K562 (cell line): Measurements from ENCODE around the gene PCYT1A. TPM values are rescaled to one million over a fixed set of nuclear protein-coding genes. Genes with fewer than 3 reads are reported as not detected.

Experiments used
- BDP1 ChIP-seq: IDR thresholded peaks from 3 replicates; pipeline ENCODE4 v1.6.1; 2011; ENCODE audit not compliant: insufficient read length, insufficient read depth
- CBX1 ChIP-seq: sonication (generic); IDR thresholded peaks from 2 replicates; pipeline ENCODE4 v1.6.1; 2016; ENCODE audit warnings: antibody characterized with exemption, low read depth, mild to moderate bottlenecking
- CREB3 ChIP-seq: fragments of 450-650 bp; conservative IDR thresholded peaks from 2 replicates; pipeline ENCODE4 v1.6.1; 2016; ENCODE audit warnings: missing genetic modification characterization, low read depth, mild to moderate bottlenecking, missing compliant biosample characterization, moderate library complexity
- CTBP1 ChIP-seq: fragments of 450-650 bp; IDR thresholded peaks from 2 replicates; pipeline ENCODE4 v1.6.1; 2016; ENCODE audit warnings: borderline replicate concordance
- E2F5 ChIP-seq: sonication (generic); formaldehyde crosslinking; IDR thresholded peaks from 2 replicates; pipeline ENCODE4 v1.8.0; 2022; ENCODE audit warnings: mild to moderate bottlenecking, missing genetic modification reagents
- ELF1 ChIP-seq: fragments of 200-800 bp; sonication (Bioruptor generic); IDR thresholded peaks from 2 replicates; pipeline ENCODE4 v1.6.1; 2016; ENCODE audit warnings: missing genetic modification characterization, missing compliant biosample characterization
- EZH2 ChIP-seq: IDR thresholded peaks from 2 replicates; pipeline ENCODE4 v1.6.1; 2012; ENCODE audit warnings: low read depth, mild to moderate bottlenecking, inconsistent platforms, low read length, borderline replicate concordance
- FOXJ2 ChIP-seq: fragments of 200-800 bp; sonication (Bioruptor generic); IDR thresholded peaks from 2 replicates; pipeline ENCODE4 v1.6.1; 2016; ENCODE audit warnings: missing genetic modification characterization, missing compliant biosample characterization
- GTF2E2 ChIP-seq: fragments of 200-800 bp; sonication (Bioruptor generic); IDR thresholded peaks from 2 replicates; pipeline ENCODE4 v1.6.1; 2016; ENCODE audit warnings: missing genetic modification characterization, missing compliant biosample characterization
- HDAC3 ChIP-seq: fragments of 450-650 bp; IDR thresholded peaks from 2 replicates; pipeline ENCODE4 v1.6.1; 2018; ENCODE audit warnings: borderline replicate concordance, mild to moderate bottlenecking, moderate library complexity; ENCODE audit not compliant: partially characterized antibody
- JUN ChIP-seq, 2 experiments: sonication (generic) in 1 of 2; formaldehyde crosslinking in 1 of 2; IDR thresholded peaks; 2 replicates each; pipeline versions ENCODE4 v1.6.1 to v1.8.0; 2012 to 2022; ENCODE audit warnings: borderline replicate concordance in 2 of 2, mild to moderate bottlenecking in 2 of 2, improper control_type of control experiment in 1 of 2, low read depth in 1 of 2, low read length in 1 of 2, missing genetic modification reagents in 1 of 2
- MITF ChIP-seq: IDR thresholded peaks from 2 replicates; pipeline ENCODE4 v1.6.1; 2014; ENCODE audit warnings: antibody characterized with exemption
- PCBP2 ChIP-seq: fragments of 200-400 bp; formaldehyde crosslinking; IDR thresholded peaks from 2 replicates; pipeline ENCODE4 v1.6.1; 2018; ENCODE audit warnings: low read length, low read depth, mild to moderate bottlenecking, moderate library complexity; ENCODE audit not compliant: poor library complexity, severe bottlenecking
- PTTG1 ChIP-seq: fragments of 450-650 bp; IDR thresholded peaks from 2 replicates; pipeline ENCODE4 v1.6.1; 2016; ENCODE audit warnings: low read depth, mild to moderate bottlenecking, missing genetic modification characterization, missing compliant biosample characterization
- SMAD4 ChIP-seq: fragments of 250-450 bp; sonication (Bioruptor Pico); conservative IDR thresholded peaks from 2 replicates; pipeline ENCODE4 v1.8.0; 2021; ENCODE audit warnings: inconsistent platforms, mild to moderate bottlenecking, moderate library complexity
- TCFL5 ChIP-seq: fragments of 250-450 bp; sonication (Bioruptor Pico); conservative IDR thresholded peaks from 2 replicates; pipeline ENCODE4 v1.6.1; 2021; ENCODE audit warnings: mild to moderate bottlenecking, moderate library complexity, matching md5 sums
- TEAD2 ChIP-seq: fragments of 450-650 bp; IDR thresholded peaks from 2 replicates; pipeline ENCODE4 v1.6.1; 2016; ENCODE audit warnings: missing genetic modification characterization, control low read depth, missing compliant biosample characterization
- TFAM ChIP-seq: fragments of 250-450 bp; sonication (Bioruptor Pico); conservative IDR thresholded peaks from 2 replicates; pipeline ENCODE4 v1.5.0; 2021; ENCODE audit warnings: mild to moderate bottlenecking, moderate library complexity
- XRCC5 ChIP-seq: fragments of 200-400 bp; formaldehyde crosslinking; IDR thresholded peaks from 2 replicates; pipeline ENCODE4 v1.6.1; 2017; ENCODE audit warnings: low read depth, mild to moderate bottlenecking, low read length
- ZHX1 ChIP-seq: fragments of 150-350 bp; conservative IDR thresholded peaks from 2 replicates; pipeline ENCODE4 v1.6.1; 2014; ENCODE audit warnings: low read length
- ZNF224 ChIP-seq: sonication (generic); formaldehyde crosslinking; IDR thresholded peaks from 2 replicates; pipeline ENCODE4 v1.8.0; 2022; ENCODE audit warnings: mild to moderate bottlenecking, missing genetic modification reagents
- ZNF589 ChIP-seq: fragments of 200-800 bp; sonication (Bioruptor generic); IDR thresholded peaks from 2 replicates; pipeline ENCODE4 v1.6.1; 2016; ENCODE audit warnings: low read depth, missing genetic modification characterization, missing compliant biosample characterization
- ZNF785 ChIP-seq: fragments of 250-450 bp; sonication (Bioruptor Pico); IDR thresholded peaks from 2 replicates; pipeline ENCODE4 v1.4.0; 2020; ENCODE audit warnings: mild to moderate bottlenecking
- polyA plus RNA-seq, 8 experiments: library from polyadenylated mRNA; depleted of rRNA in 4 of 8; stranded (reverse) in 5 of 8; unstranded in 3 of 8; fragments of >200 nt; fragmentation: Nextera tagmentation in 2 of 8; fragmentation: Illumina TruSeq in 1 of 8; extraction: Ambion mirVana in 2 of 8; extraction: Trizol in 1 of 8; gene quantifications; 2 replicates each; pipeline versions ENCODE4 v1.2.1 to v1.2.3, GENCODE V29; 2011 to 2014; ENCODE audit warnings: inconsistent platforms in 1 of 8, missing spikeins in 1 of 8
- total RNA-seq, 7 experiments: library from RNA; depleted of rRNA in 6 of 7; stranded (reverse); fragments of >200 nt in 6 of 7; fragmentation: Illumina TruSeq in 2 of 7; extraction: Trizol in 2 of 7; gene quantifications; 2 replicates each; pipeline versions ENCODE4 v1.2.1 to v1.2.3, GENCODE V29; 2011 to 2021; ENCODE audit warnings: low replicate concordance in 1 of 7

Gene PCYT1A
- total and polyA plus RNA-seq, 9 of the 15 experiments (the other 6 are each of a cell fraction or from before 2014, with no cell fraction given): 13.4 to 62.8 (median 49.4) TPM

- TF ChIP-seq MITF (no peak), CTBP1 (peak; percentile 23; the same call in 1 of the 2 replicates), JUN (IDR thresholded peaks at IDR 0.05; ENCODE audit: borderline replicate concordance, low read depth, low read length) (peak; percentile 84), JUN (CRISPR knock-in tag; IDR thresholded peaks at IDR 0.05; ENCODE audit: borderline replicate concordance) (no peak), PTTG1 (tag) (no peak), GTF2E2 (tag) (no peak), CREB3 (no peak), TCFL5 (no peak), PCBP2 (no peak), ELF1 (tag) (no peak), EZH2 (no peak), BDP1 (no peak), HDAC3 (peak; percentile 23), E2F5 (CRISPR knock-in tag) (no peak), ZNF589 (CRISPR knock-in tag) (0 out of 2 replicates have a peak, but pooled peaks have one; percentile 13), TFAM (CRISPR knock-in tag) (no peak), ZNF785 (CRISPR knock-in tag) (no peak), FOXJ2 (no peak), SMAD4 (peak; percentile 36; the same call in 1 of the 2 replicates), CBX1 (no peak), ZNF224 (CRISPR knock-in tag) (no peak), XRCC5 (no peak), ZHX1 (no peak), TEAD2 (tag) (no peak)
Observed at GRCh38 chr3:196274585-196274984, 12.9 kb downstream of the PCYT1A start (continued).
